WTC11 (cell line): ENCODE data around the gene E2F2. TPM values are rescaled to one million over a fixed set of nuclear protein-coding genes. Genes with fewer than 3 reads are reported as not detected.

Experiments
- AR ChIP-seq: fragments of 250-450 bp; sonication (Bioruptor Pico); IDR thresholded peaks from 2 replicates; pipeline ENCODE4 v1.9.0; 2021; ENCODE audit warnings: mild to moderate bottlenecking
- ARID4B ChIP-seq: sonication (generic); formaldehyde crosslinking; IDR thresholded peaks from 2 replicates; pipeline ENCODE4 v1.8.0; 2023; ENCODE audit warnings: missing genetic modification reagents, mild to moderate bottlenecking, borderline replicate concordance
- EMX1 ChIP-seq: fragments of 250-450 bp; sonication (Bioruptor Pico); IDR thresholded peaks from 2 replicates; pipeline ENCODE4 v1.8.0; 2021; ENCODE audit warnings: mild to moderate bottlenecking
- IRF2 ChIP-seq: sonication (generic); formaldehyde crosslinking; IDR thresholded peaks from 2 replicates; pipeline ENCODE4 v1.8.0; 2022; ENCODE audit warnings: low read depth, missing genetic modification reagents, borderline replicate concordance
- JAZF1 ChIP-seq: fragments of 250-450 bp; sonication (Bioruptor Pico); IDR thresholded peaks from 2 replicates; pipeline ENCODE4 v1.9.0; 2021; ENCODE audit warnings: moderate library complexity, mild to moderate bottlenecking, inconsistent platforms
- KAT7 ChIP-seq: sonication (generic); formaldehyde crosslinking; IDR thresholded peaks from 2 replicates; pipeline ENCODE4 v1.8.1; 2023; ENCODE audit warnings: missing genetic modification reagents, mild to moderate bottlenecking, borderline replicate concordance
- MAX ChIP-seq: sonication (generic); formaldehyde crosslinking; IDR thresholded peaks from 2 replicates; pipeline ENCODE4 v1.8.0; 2022; ENCODE audit warnings: mild to moderate bottlenecking, missing genetic modification reagents
- NFE2L1 ChIP-seq: sonication (generic); formaldehyde crosslinking; IDR thresholded peaks from 2 replicates; pipeline ENCODE4 v1.8.1; 2023; ENCODE audit warnings: missing genetic modification reagents
- TCF7 ChIP-seq: sonication (generic); formaldehyde crosslinking; IDR thresholded peaks from 2 replicates; pipeline ENCODE4 v1.8.0; 2022; ENCODE audit warnings: mild to moderate bottlenecking, low read depth, missing genetic modification reagents, moderate library complexity
- TEAD4 ChIP-seq: sonication (generic); formaldehyde crosslinking; IDR thresholded peaks from 2 replicates; pipeline ENCODE4 v1.8.0; 2022; ENCODE audit warnings: mild to moderate bottlenecking, missing genetic modification reagents
- TP53 ChIP-seq: sonication (generic); formaldehyde crosslinking; IDR thresholded peaks from 2 replicates; pipeline ENCODE4 v1.8.1; 2023; ENCODE audit warnings: mild to moderate bottlenecking, missing genetic modification reagents
- USF1 ChIP-seq: sonication (generic); formaldehyde crosslinking; IDR thresholded peaks from 2 replicates; pipeline ENCODE4 v1.8.0; 2022; ENCODE audit warnings: mild to moderate bottlenecking, missing genetic modification reagents
- ZMAT4 ChIP-seq: fragments of 250-450 bp; sonication (Bioruptor Pico); IDR thresholded peaks from 2 replicates; pipeline ENCODE4 v1.9.0; 2021; ENCODE audit warnings: mild to moderate bottlenecking
- ZNF121 ChIP-seq: sonication (generic); formaldehyde crosslinking; IDR thresholded peaks from 2 replicates; pipeline ENCODE4 v1.8.0; 2023; ENCODE audit warnings: missing genetic modification reagents
- ZNF263 ChIP-seq: sonication (generic); formaldehyde crosslinking; IDR thresholded peaks from 2 replicates; pipeline ENCODE4 v1.8.1; 2022; ENCODE audit warnings: low read depth, mild to moderate bottlenecking, moderate library complexity, missing genetic modification reagents
- ZNF425 ChIP-seq: fragments of 250-450 bp; sonication (Bioruptor Pico); conservative IDR thresholded peaks from 2 replicates; pipeline ENCODE4 v1.9.0; 2021; ENCODE audit warnings: mild to moderate bottlenecking
- ZNF671 ChIP-seq: fragments of 250-450 bp; sonication (Bioruptor Pico); IDR thresholded peaks from 2 replicates; pipeline ENCODE4 v1.8.0; 2021; ENCODE audit warnings: mild to moderate bottlenecking
- total RNA-seq: library from RNA; stranded (reverse); gene quantifications from 3 replicates; pipeline ENCODE4 v1.2.3, GENCODE V29; 2021
- TF ChIP-seq, protein P1 (sequence below): sonication (generic); formaldehyde crosslinking; IDR thresholded peaks from 2 replicates; pipeline ENCODE4 v1.8.1; 2023; ENCODE audit warnings: mild to moderate bottlenecking, missing genetic modification reagents, borderline replicate concordance
- TF ChIP-seq, protein P2 (sequence below): fragments of 250-450 bp; sonication (Bioruptor Pico); IDR thresholded peaks from 2 replicates; pipeline ENCODE4 v1.8.0; 2021; ENCODE audit warnings: mild to moderate bottlenecking
- TF ChIP-seq, protein P3 (sequence below): sonication (generic); formaldehyde crosslinking; IDR thresholded peaks from 2 replicates; pipeline ENCODE4 v1.8.1; 2022; ENCODE audit warnings: missing genetic modification reagents, borderline replicate concordance

The E2F2 gene
- total RNA-seq, 1 experiment from 2014 or later, result 5.6 TPM

GRCh38 chr1:23555986-23556634 lies 25.1 kb upstream of the E2F2 start (continued):
- TF ChIP-seq, protein P1, sequence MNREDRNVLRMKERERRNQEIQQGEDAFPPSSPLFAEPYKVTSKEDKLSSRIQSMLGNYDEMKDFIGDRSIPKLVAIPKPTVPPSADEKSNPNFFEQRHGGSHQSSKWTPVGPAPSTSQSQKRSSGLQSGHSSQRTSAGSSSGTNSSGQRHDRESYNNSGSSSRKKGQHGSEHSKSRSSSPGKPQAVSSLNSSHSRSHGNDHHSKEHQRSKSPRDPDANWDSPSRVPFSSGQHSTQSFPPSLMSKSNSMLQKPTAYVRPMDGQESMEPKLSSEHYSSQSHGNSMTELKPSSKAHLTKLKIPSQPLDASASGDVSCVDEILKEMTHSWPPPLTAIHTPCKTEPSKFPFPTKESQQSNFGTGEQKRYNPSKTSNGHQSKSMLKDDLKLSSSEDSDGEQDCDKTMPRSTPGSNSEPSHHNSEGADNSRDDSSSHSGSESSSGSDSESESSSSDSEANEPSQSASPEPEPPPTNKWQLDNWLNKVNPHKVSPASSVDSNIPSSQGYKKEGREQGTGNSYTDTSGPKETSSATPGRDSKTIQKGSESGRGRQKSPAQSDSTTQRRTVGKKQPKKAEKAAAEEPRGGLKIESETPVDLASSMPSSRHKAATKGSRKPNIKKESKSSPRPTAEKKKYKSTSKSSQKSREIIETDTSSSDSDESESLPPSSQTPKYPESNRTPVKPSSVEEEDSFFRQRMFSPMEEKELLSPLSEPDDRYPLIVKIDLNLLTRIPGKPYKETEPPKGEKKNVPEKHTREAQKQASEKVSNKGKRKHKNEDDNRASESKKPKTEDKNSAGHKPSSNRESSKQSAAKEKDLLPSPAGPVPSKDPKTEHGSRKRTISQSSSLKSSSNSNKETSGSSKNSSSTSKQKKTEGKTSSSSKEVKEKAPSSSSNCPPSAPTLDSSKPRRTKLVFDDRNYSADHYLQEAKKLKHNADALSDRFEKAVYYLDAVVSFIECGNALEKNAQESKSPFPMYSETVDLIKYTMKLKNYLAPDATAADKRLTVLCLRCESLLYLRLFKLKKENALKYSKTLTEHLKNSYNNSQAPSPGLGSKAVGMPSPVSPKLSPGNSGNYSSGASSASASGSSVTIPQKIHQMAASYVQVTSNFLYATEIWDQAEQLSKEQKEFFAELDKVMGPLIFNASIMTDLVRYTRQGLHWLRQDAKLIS (CRISPR knock-in tag), result 0 out of 2 replicates have a peak, but pooled peaks have one; percentile 79
- TF ChIP-seq, protein P2, sequence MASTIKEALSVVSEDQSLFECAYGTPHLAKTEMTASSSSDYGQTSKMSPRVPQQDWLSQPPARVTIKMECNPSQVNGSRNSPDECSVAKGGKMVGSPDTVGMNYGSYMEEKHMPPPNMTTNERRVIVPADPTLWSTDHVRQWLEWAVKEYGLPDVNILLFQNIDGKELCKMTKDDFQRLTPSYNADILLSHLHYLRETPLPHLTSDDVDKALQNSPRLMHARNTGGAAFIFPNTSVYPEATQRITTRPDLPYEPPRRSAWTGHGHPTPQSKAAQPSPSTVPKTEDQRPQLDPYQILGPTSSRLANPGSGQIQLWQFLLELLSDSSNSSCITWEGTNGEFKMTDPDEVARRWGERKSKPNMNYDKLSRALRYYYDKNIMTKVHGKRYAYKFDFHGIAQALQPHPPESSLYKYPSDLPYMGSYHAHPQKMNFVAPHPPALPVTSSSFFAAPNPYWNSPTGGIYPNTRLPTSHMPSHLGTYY (CRISPR knock-in tag), result peak; percentile 91
- TF ChIP-seq ZNF121 (CRISPR knock-in tag) (no peak), ARID4B (peak; percentile 51; the same call in 1 of the 2 replicates), USF1 (peak; percentile 56; the same call in 1 of the 2 replicates), IRF2 (CRISPR knock-in tag) (no peak), MAX (CRISPR knock-in tag) (peak; percentile 86), TCF7 (CRISPR knock-in tag) (no peak), ZMAT4 (CRISPR knock-in tag) (no peak), NFE2L1 (CRISPR knock-in tag) (0 out of 2 replicates have a peak, but pooled peaks have one; percentile 25), ZNF671 (CRISPR knock-in tag) (0 out of 2 replicates have a peak, but pooled peaks have one; percentile 31), ZNF425 (CRISPR knock-in tag) (peak; percentile 15), ZNF263 (no peak), KAT7 (CRISPR knock-in tag) (no peak), AR (CRISPR knock-in tag) (0 out of 2 replicates have a peak, but pooled peaks have one; percentile 29), TP53 (no peak; the same call in 1 of the 2 replicates), TEAD4 (CRISPR knock-in tag) (peak; percentile 78; the same call in 1 of the 2 replicates), JAZF1 (CRISPR knock-in tag) (no peak), EMX1 (CRISPR knock-in tag) (no peak; the same call in 1 of the 2 replicates)
- TF ChIP-seq, protein P3, sequence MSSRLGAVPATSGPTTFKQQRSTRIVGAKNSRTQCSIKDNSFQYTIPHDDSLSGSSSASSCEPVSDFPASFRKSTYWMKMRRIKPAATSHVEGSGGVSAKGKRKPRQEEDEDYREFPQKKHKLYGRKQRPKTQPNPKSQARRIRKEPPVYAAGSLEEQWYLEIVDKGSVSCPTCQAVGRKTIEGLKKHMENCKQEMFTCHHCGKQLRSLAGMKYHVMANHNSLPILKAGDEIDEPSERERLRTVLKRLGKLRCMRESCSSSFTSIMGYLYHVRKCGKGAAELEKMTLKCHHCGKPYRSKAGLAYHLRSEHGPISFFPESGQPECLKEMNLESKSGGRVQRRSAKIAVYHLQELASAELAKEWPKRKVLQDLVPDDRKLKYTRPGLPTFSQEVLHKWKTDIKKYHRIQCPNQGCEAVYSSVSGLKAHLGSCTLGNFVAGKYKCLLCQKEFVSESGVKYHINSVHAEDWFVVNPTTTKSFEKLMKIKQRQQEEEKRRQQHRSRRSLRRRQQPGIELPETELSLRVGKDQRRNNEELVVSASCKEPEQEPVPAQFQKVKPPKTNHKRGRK (CRISPR knock-in tag), result no peak
